ENCODE data around the gene CA5A.

DNA sequence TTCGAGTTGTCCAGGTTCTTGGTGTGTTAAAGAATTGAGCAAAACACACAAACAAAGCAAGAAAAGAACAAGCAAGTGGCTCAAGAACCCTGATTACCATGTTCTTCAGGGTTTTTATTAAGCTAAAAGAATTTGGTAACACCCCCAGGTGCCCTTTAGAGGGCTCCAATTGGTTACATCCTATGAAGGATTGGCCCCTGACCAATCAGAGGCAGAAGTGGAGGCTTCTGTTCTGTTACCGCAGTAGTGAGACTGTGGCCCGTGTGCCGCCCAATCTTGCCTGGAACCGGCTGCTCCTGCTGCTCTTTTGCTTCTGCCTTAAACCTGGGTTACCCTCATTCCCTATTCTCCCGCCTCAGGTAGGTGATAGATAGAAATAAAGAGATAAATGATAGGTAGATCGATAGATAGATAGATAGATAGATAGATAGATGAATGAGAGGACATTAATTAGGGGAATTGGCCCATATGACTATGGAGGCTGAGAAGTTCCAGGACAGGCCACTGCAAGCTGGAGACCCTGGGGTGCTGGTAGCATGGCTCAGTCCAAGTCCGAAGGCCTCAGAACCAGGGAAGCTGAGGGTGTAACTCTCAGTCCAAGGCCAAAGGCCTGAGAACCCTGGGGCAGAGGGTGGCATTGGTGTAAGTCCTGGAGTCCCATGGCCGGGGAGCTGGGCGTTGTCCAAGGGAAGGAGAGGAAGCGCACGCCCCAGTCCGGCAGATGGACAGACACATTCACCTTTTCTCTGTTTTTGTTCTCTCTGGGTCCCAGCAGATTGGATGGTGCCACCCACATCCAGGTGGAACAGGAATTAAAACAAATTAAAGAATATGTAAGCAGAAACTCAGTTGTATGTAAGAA, 3.5 kb upstream of the CA5A start:
- TF ChIP-seq BHLHE40 (IDR thresholded peaks at IDR 0.05; ENCODE audit: low read depth, low read length) = no peak
- TF ChIP-seq, protein P1, sequence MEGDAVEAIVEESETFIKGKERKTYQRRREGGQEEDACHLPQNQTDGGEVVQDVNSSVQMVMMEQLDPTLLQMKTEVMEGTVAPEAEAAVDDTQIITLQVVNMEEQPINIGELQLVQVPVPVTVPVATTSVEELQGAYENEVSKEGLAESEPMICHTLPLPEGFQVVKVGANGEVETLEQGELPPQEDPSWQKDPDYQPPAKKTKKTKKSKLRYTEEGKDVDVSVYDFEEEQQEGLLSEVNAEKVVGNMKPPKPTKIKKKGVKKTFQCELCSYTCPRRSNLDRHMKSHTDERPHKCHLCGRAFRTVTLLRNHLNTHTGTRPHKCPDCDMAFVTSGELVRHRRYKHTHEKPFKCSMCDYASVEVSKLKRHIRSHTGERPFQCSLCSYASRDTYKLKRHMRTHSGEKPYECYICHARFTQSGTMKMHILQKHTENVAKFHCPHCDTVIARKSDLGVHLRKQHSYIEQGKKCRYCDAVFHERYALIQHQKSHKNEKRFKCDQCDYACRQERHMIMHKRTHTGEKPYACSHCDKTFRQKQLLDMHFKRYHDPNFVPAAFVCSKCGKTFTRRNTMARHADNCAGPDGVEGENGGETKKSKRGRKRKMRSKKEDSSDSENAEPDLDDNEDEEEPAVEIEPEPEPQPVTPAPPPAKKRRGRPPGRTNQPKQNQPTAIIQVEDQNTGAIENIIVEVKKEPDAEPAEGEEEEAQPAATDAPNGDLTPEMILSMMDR (IDR thresholded peaks at IDR 0.05) = no peak
- no peak for TF ChIP-seq EP300 (IDR thresholded peaks at IDR 0.05)
- TF ChIP-seq MAZ (IDR thresholded peaks at IDR 0.05; ENCODE audit: borderline replicate concordance, low read depth, low read length) = no peak
- no peak for TF ChIP-seq RNF2 (IDR thresholded peaks at IDR 0.05; ENCODE audit: borderline replicate concordance, low read depth)
- TF ChIP-seq, protein P2, sequence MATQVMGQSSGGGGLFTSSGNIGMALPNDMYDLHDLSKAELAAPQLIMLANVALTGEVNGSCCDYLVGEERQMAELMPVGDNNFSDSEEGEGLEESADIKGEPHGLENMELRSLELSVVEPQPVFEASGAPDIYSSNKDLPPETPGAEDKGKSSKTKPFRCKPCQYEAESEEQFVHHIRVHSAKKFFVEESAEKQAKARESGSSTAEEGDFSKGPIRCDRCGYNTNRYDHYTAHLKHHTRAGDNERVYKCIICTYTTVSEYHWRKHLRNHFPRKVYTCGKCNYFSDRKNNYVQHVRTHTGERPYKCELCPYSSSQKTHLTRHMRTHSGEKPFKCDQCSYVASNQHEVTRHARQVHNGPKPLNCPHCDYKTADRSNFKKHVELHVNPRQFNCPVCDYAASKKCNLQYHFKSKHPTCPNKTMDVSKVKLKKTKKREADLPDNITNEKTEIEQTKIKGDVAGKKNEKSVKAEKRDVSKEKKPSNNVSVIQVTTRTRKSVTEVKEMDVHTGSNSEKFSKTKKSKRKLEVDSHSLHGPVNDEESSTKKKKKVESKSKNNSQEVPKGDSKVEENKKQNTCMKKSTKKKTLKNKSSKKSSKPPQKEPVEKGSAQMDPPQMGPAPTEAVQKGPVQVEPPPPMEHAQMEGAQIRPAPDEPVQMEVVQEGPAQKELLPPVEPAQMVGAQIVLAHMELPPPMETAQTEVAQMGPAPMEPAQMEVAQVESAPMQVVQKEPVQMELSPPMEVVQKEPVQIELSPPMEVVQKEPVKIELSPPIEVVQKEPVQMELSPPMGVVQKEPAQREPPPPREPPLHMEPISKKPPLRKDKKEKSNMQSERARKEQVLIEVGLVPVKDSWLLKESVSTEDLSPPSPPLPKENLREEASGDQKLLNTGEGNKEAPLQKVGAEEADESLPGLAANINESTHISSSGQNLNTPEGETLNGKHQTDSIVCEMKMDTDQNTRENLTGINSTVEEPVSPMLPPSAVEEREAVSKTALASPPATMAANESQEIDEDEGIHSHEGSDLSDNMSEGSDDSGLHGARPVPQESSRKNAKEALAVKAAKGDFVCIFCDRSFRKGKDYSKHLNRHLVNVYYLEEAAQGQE (IDR thresholded peaks at IDR 0.05) = no peak
- TF ChIP-seq POLR2A (IDR thresholded peaks at IDR 0.05; ENCODE audit: low read length) = no peak
- TF ChIP-seq CHD2 (IDR thresholded peaks at IDR 0.05; ENCODE audit: low read length, partially characterized antibody) = no peak
- no peak for TF ChIP-seq RAD21 (conservative IDR thresholded peaks at IDR 0.05 in 1 of 2, IDR thresholded peaks at IDR 0.05 in 1 of 2)
- TF ChIP-seq MAFK (IDR thresholded peaks at IDR 0.05; ENCODE audit: partially characterized antibody) = no peak

Data from A549 (cell line).